MCF 10A (cell line): ENCODE results near the gene HSD17B2. TPM values are rescaled to one million over a fixed set of nuclear protein-coding genes. Genes with fewer than 3 reads are reported as not detected.
"Not testable (repeated sequence)": the region's sequence is repeated elsewhere in the genome, so short reads cannot be mapped to it uniquely, and the experiment has no call there.

Experiments
- BruUV-seq: library from RNA; stranded (reverse); fragments of 400-500 nt; replicated peaks from 2 replicates; lab custom pipeline; 2021; lab: Mats Ljungman, UMichigan
- CTCF ChIA-PET: fragments of 300-600 bp; sonication (Branson Sonifier 250); formaldehyde crosslinking; extraction: SDS; loops from one replicate; lab custom pipeline; 2021; ENCODE audit warnings: antibody characterized with exemption, inconsistent platforms; lab: Yijun Ruan, JAX
- POLR2A ChIA-PET: fragments of 300-600, 350-650 bp; sonication (Branson Sonifier 250); formaldehyde crosslinking; extraction: SDS; loops from one replicate; lab custom pipeline; 2020; ENCODE audit warnings: antibody characterized with exemption, inconsistent platforms; lab: Yijun Ruan, JAX
- DNase-seq: peaks from one replicate; pipeline ENCODE4 v3.0.0-alpha.2; 2018; ENCODE audit not compliant: unreplicated experiment
- H3K27ac Mint-ChIP-seq: one replicate; pipeline ENCODE4 v1.8.0; 2022; ENCODE audit warnings: mild to moderate bottlenecking, low read depth, mixed read lengths; ENCODE audit not compliant: unreplicated experiment
- H3K27me3 Mint-ChIP-seq: one replicate; pipeline ENCODE4 v1.8.0; 2022; ENCODE audit warnings: mixed read lengths; ENCODE audit not compliant: insufficient read depth, unreplicated experiment
- H3K36me3 Mint-ChIP-seq: one replicate; pipeline ENCODE4 v1.8.0; 2022; ENCODE audit warnings: mild to moderate bottlenecking, moderate library complexity, mixed read lengths; ENCODE audit not compliant: insufficient read depth, unreplicated experiment
- H3K4me1 Mint-ChIP-seq: one replicate; pipeline ENCODE4 v1.8.0; 2022; ENCODE audit warnings: mixed read lengths; ENCODE audit not compliant: insufficient read depth, unreplicated experiment
- H3K4me3 Mint-ChIP-seq: one replicate; pipeline ENCODE4 v1.8.0; 2022; ENCODE audit warnings: mild to moderate bottlenecking, moderate library complexity, mixed read lengths; ENCODE audit not compliant: unreplicated experiment
- H3K9me3 Mint-ChIP-seq: one replicate; pipeline ENCODE4 v1.8.0; 2022; ENCODE audit warnings: mixed read lengths; ENCODE audit not compliant: unreplicated experiment
- intact Hi-C: fragments of 100-400 bp; cut with micrococcal nuclease; formaldehyde crosslinking; loops from 2 replicates; pipeline ENCODE4 v1.14.1; 2022
- total RNA-seq: library from RNA; stranded (reverse); gene quantifications from 2 replicates; pipeline ENCODE4 v1.2.3, GENCODE V29; 2022
- TF ChIP-seq, protein P1 (sequence below): fragments of 200-600 bp; IDR thresholded peaks from one replicate; pipeline ENCODE4 v1.8.0; 2022; ENCODE audit warnings: antibody characterized with exemption, mild to moderate bottlenecking; ENCODE audit not compliant: unreplicated experiment

The HSD17B2 gene
- total RNA-seq, 1 experiment from 2014 or later = 0.93 TPM

DNA sequence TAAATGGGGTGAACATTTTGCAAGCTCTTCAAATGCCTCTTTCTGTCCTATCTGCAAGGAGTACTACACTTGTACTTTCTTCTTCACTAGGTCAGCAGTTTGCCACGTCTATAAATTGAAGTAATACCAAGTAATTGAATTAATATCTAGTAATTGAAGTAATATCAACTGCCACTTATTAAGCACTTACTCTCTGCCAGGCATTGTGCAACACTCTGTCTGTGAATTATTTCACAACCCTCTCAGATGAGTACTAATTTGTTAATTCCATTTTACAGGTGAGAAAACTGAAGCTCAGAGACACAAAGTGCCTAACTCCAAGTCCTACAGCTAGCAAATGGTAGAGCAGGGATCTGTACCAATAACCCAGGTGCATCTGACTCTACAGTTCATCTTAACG lies 27.9 kb upstream of the HSD17B2 start:
- TF ChIP-seq, protein P1, sequence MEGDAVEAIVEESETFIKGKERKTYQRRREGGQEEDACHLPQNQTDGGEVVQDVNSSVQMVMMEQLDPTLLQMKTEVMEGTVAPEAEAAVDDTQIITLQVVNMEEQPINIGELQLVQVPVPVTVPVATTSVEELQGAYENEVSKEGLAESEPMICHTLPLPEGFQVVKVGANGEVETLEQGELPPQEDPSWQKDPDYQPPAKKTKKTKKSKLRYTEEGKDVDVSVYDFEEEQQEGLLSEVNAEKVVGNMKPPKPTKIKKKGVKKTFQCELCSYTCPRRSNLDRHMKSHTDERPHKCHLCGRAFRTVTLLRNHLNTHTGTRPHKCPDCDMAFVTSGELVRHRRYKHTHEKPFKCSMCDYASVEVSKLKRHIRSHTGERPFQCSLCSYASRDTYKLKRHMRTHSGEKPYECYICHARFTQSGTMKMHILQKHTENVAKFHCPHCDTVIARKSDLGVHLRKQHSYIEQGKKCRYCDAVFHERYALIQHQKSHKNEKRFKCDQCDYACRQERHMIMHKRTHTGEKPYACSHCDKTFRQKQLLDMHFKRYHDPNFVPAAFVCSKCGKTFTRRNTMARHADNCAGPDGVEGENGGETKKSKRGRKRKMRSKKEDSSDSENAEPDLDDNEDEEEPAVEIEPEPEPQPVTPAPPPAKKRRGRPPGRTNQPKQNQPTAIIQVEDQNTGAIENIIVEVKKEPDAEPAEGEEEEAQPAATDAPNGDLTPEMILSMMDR = no peak
- intact Hi-C loops = no loop called here
- Mint-ChIP-seq H3K4me3 (no peak overlapping the region), H3K36me3 (peaks cover 7% of the 10 kb centered on the region), H3K27ac (no peak overlapping the region), H3K4me1 (peaks cover 4% of the 10 kb centered on the region), H3K27me3 (no peaks in the 10 kb centered on the region), H3K9me3 (peaks cover 7% of the 10 kb centered on the region)
- no TSS peak for BruUV-seq
- CTCF ChIA-PET = interaction anchor here (0.5 to 0.9 kb wide), 3 partner anchors 100 to 802 kb away, joined by 3 to 4 read pairs (median 3); no protein-coding TSS in a partner anchor
- POLR2A ChIA-PET = no interaction called here
- DNase-seq = no peak

DNA sequence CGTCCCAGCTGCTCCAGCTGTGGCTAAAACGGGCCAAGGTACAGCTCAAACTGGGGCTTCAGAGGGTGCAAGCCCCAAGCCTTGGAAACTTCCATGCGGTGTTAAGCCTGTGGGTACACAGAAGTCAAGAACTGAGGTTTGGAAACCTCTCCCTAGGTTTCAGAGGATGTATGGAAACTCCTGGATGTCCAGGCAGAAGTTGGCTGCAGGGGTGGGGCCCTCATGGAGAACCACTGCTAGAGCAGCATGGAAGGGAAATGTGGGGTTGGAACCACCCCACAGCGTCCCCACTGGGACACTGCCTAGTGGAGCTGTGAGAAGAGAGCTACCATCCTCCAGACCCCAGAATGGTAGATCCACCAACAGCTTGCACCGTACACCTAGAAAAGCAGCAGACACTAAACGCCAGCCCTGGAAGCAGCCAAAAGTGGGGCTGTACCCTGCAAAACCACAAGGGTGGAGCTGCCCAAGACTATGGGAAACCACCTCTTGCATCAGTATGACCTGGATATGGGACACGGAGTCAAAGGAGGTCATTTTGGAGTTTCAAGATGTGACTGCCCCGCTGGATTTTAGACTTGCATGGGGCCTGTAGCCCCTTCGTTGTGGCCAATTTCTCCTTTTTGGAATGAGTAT lies 26.0 kb upstream of the HSD17B2 start:
- peaks cover 4% of the 10 kb centered on the region for H3K4me1 Mint-ChIP-seq
- no peak overlapping the region for H3K27ac Mint-ChIP-seq
- H3K9me3 Mint-ChIP-seq = peaks cover 7% of the 10 kb centered on the region
- ChIA-PET POLR2A (interaction anchor here (1.0 kb wide), 1 partner anchor 25 kb away, joined by 3 read pairs; no protein-coding TSS in a partner anchor), CTCF (interaction anchor here (0.6 kb wide), 1 partner anchor 98 kb away, joined by 3 read pairs; no protein-coding TSS in a partner anchor)
- no peak overlapping the region for H3K4me3 Mint-ChIP-seq
- intact Hi-C loops = no loop called here
- no peaks in the 10 kb centered on the region for H3K27me3 Mint-ChIP-seq
- DNase-seq = no peak
- H3K36me3 Mint-ChIP-seq = peaks cover 7% of the 10 kb centered on the region
- BruUV-seq = no TSS peak
- TF ChIP-seq, protein P1 = no peak

DNA sequence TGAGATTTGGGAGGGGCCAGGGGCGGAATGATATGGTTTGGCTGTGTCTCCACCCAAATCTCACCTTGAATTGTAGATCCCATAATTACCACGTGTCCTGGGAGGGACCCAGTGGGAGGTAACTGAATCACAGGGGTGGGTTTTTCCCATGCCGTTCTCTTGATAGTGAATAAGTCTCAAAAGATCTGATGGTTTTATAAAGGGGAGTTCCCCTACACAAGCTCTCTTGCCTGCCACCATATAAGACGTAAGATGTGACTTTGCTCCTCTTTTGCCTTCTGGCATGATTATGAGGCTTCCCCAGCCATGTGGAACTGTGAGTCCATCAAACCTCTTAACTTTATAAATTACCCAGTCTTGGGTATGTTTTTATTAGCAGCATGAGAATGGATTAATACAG lies 25.3 kb upstream of the HSD17B2 start:
- intact Hi-C loops, BruUV-seq, H3K27me3 Mint-ChIP-seq, H3K27ac Mint-ChIP-seq, DNase-seq, H3K4me3 Mint-ChIP-seq, H3K4me1 Mint-ChIP-seq, H3K36me3 Mint-ChIP-seq, H3K9me3 Mint-ChIP-seq: not testable (repeated sequence)
- ChIA-PET POLR2A (interaction anchor here (1.8 kb wide), 1 partner anchor 12 kb away, joined by 10 read pairs; no protein-coding TSS in a partner anchor), CTCF (interaction anchor here (1.3 kb wide), 1 partner anchor 13 kb away, joined by 3 read pairs; no protein-coding TSS in a partner anchor)

DNA sequence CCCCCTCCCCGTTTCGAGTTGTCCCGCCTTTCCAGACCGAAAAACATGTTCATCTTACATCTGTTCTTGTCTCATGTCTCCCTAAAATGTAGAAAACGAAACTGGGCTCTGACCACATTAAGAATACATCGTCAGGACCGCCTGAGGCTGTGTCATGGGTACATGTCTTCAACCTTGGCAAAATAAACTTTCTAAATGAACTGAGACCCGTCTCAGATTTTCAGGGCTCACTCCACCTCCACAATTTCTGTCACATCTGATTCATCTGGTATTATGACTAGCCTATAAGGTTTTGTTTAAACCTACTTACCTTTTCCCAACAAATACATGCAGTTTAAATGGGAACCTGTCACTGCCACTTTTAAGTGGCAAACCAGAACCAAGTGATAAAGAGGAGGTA lies 24.4 kb upstream of the HSD17B2 start:
- peak overlapping the region; percentile 77 for H3K4me3 Mint-ChIP-seq
- peaks cover 7% of the 10 kb centered on the region for H3K36me3 Mint-ChIP-seq
- BruUV-seq = TSS peak; percentile 55
- H3K27me3 Mint-ChIP-seq = no peaks in the 10 kb centered on the region
- POLR2A ChIA-PET = interaction anchor here (0.6 to 1.8 kb wide), 3 partner anchors 13 to 159 kb away, joined by 3 to 10 read pairs (median 3); partner anchors contain the start of gene MPHOSPH6
- CTCF ChIA-PET = interaction anchor here (0.6 to 1.3 kb wide), 4 partner anchors 14 to 251 kb away, joined by 3 to 4 read pairs (median 3); no protein-coding TSS in a partner anchor
- H3K4me1 Mint-ChIP-seq = peaks cover 4% of the 10 kb centered on the region
- no peak for DNase-seq
- intact Hi-C loops = no loop called here
- peaks cover 7% of the 10 kb centered on the region for H3K9me3 Mint-ChIP-seq
- TF ChIP-seq, protein P1 = no peak
- peak overlapping the region; percentile 75 for H3K27ac Mint-ChIP-seq
